HCT116 (cell line): Measurements from ENCODE around the gene NEO1. TPM values are rescaled to one million over a fixed set of nuclear protein-coding genes. Genes with fewer than 3 reads are reported as not detected.

Experiments
- ATAC-seq: fragments of 200-7000 bp; cut with Tn5 transposase; 2 replicates; pipeline ENCODE4 v1.9.1; 2020; ENCODE audit warnings: mild to moderate bottlenecking, moderate library complexity
- BruUV-seq: library from RNA; stranded (reverse); fragments of 400-500 nt; replicated peaks from 2 replicates; lab custom pipeline; 2021; lab: Mats Ljungman, UMichigan
- CTCF ChIA-PET: fragments of 300-600 bp; sonication (Branson Sonifier 250); formaldehyde crosslinking; loops from one replicate; lab custom pipeline; 2021; ENCODE audit warnings: antibody characterized with exemption; lab: Charles Lee
- POLR2A ChIA-PET: fragments of 300-600, 350-600 bp; sonication (Branson Sonifier 250); formaldehyde crosslinking; loops from one replicate; lab custom pipeline; 2021; ENCODE audit warnings: antibody characterized with exemption; lab: Charles Lee
- RAD21 ChIA-PET, 2 experiments: fragments of 300-600 bp; sonication (Branson Sonifier 250); formaldehyde crosslinking; loops; one replicate each; lab custom pipeline; 2023; ENCODE audit warnings: low total read pairs in 2 of 2; ENCODE audit not compliant: uncharacterized antibody in 2 of 2, unreplicated experiment in 2 of 2, low non-redundant PET in 1 of 2; lab: Charles Lee
- DNase-seq: peaks from one replicate; pipeline ENCODE4 v3.0.0-alpha.2; 2010; ENCODE audit warnings: low read depth, low spot score
- H2AFZ ChIP-seq: fragments of 200-600 bp; shearing (Covaris generic), sonication (generic); 2 replicates; pipeline ENCODE4 v1.6.1; 2017; ENCODE audit warnings: low read depth, mixed run types, mixed read lengths, antibody characterized with exemption, low read length; ENCODE audit not compliant: poor library complexity, severe bottlenecking
- H3K27ac ChIP-seq: 2 replicates; pipeline ENCODE4 v1.5.1; 2012; ENCODE audit warnings: low read depth, low read length
- H3K27me3 ChIP-seq: fragments of 200-600 bp; sonication (generic); 2 replicates; pipeline ENCODE4 v1.6.1; 2016; ENCODE audit warnings: mixed run types, low read length, mixed read lengths; ENCODE audit not compliant: insufficient read depth
- H3K36me3 ChIP-seq, 2 experiments: fragments of 200-500 bp in 1 of 2; fragments of 200-600 bp in 1 of 2; sonication (Bioruptor generic) in 1 of 2; sonication (generic) in 1 of 2; 2 replicates each; pipeline versions ENCODE4 v1.5.1 to v1.6.1; 2014 to 2016; ENCODE audit warnings: low read length in 2 of 2, inconsistent platforms in 1 of 2, mixed read lengths in 1 of 2, mixed run types in 1 of 2; ENCODE audit not compliant: insufficient read depth in 2 of 2, control insufficient read depth in 1 of 2
- H3K4me1 ChIP-seq, 2 experiments: fragments of 200-600 bp in 1 of 2; sonication (generic) in 1 of 2; 2 replicates each; pipeline versions ENCODE4 v1.5.1 to v1.6.1; 2012 to 2017; ENCODE audit warnings: low read length in 2 of 2, inconsistent platforms in 1 of 2, mild to moderate bottlenecking in 1 of 2, mixed read lengths in 1 of 2, mixed run types in 1 of 2, moderate library complexity in 1 of 2; ENCODE audit not compliant: insufficient read depth in 2 of 2, control insufficient read depth in 1 of 2
- H3K4me2 ChIP-seq: fragments of 200-600 bp; sonication (generic); 2 replicates; pipeline ENCODE4 v1.6.1; 2017; ENCODE audit warnings: mixed run types, low read length, mixed read lengths
- H3K4me3 ChIP-seq, 2 experiments: fragments of 200-600 bp in 1 of 2; sonication (generic) in 1 of 2; replicated peaks in 1 of 2; 2 replicates each; pipeline ENCODE4 v1.5.1; 2011 to 2016; ENCODE audit warnings: low read length in 2 of 2, control low read depth in 1 of 2, low read depth in 1 of 2, mild to moderate bottlenecking in 1 of 2, mixed read lengths in 1 of 2, mixed run types in 1 of 2
- H3K79me2 ChIP-seq: fragments of 200-600 bp; sonication (generic); 2 replicates; pipeline ENCODE4 v1.6.1; 2017; ENCODE audit warnings: mild to moderate bottlenecking, mixed run types, low read length, moderate library complexity, mixed read lengths; ENCODE audit not compliant: insufficient read depth
- H3K9ac ChIP-seq: fragments of 200-600 bp; sonication (generic); 2 replicates; pipeline ENCODE4 v1.6.1; 2016; ENCODE audit warnings: low read length, mixed read lengths
- H3K9me2 ChIP-seq: fragments of 200-600 bp; sonication (generic), shearing (Covaris generic); 2 replicates; pipeline ENCODE4 v1.6.1; 2017; ENCODE audit warnings: mixed run types, mild to moderate bottlenecking, moderate library complexity; ENCODE audit not compliant: insufficient read depth
- H3K9me3 ChIP-seq, 2 experiments: fragments of 200-500 bp in 1 of 2; fragments of 200-600 bp in 1 of 2; sonication (Bioruptor generic) in 1 of 2; sonication (generic) in 1 of 2; 2 replicates each; pipeline ENCODE4 v1.6.1; 2014 to 2017; ENCODE audit warnings: low read length in 2 of 2, mixed read lengths in 2 of 2, inconsistent platforms in 1 of 2, low read depth in 1 of 2, mild to moderate bottlenecking in 1 of 2, mixed run types in 1 of 2, moderate library complexity in 1 of 2; ENCODE audit not compliant: control insufficient read depth in 1 of 2, insufficient read depth in 1 of 2
- H4K20me1 ChIP-seq: fragments of 200-600 bp; sonication (generic), shearing (Covaris generic); 2 replicates; pipeline ENCODE4 v1.6.1; 2017; ENCODE audit warnings: mixed run types, mild to moderate bottlenecking, moderate library complexity; ENCODE audit not compliant: insufficient read depth
- ATF3 ChIP-seq: IDR thresholded peaks from 2 replicates; pipeline ENCODE4 v1.6.1; 2012
- CEBPB ChIP-seq: IDR thresholded peaks from 2 replicates; pipeline ENCODE4 v1.6.1; 2012; ENCODE audit warnings: low read depth
- CTCF ChIP-seq, 3 experiments: fragments of 200-600 bp in 1 of 3; sonication (generic) in 1 of 3; IDR thresholded peaks in 2 of 3; conservative IDR thresholded peaks in 1 of 3; 2 replicates each; pipeline ENCODE4 v1.5.1; 2012 to 2017; ENCODE audit warnings: low read depth in 2 of 3, low read length in 2 of 3, antibody characterized with exemption in 1 of 3, borderline replicate concordance in 1 of 3, control low read depth in 1 of 3, mild to moderate bottlenecking in 1 of 3, mixed read lengths in 1 of 3, mixed run types in 1 of 3, moderate library complexity in 1 of 3; ENCODE audit not compliant: insufficient read depth in 1 of 3
- EGR1 ChIP-seq: IDR thresholded peaks from 2 replicates; pipeline ENCODE4 v1.6.1; 2012; ENCODE audit warnings: low read depth
- EZH2 ChIP-seq: fragments of 200-600 bp; sonication (generic); IDR thresholded peaks from 2 replicates; pipeline ENCODE4 v1.6.1; 2017; ENCODE audit warnings: antibody characterized with exemption, mixed run types
- JUND ChIP-seq: IDR thresholded peaks from 2 replicates; pipeline ENCODE4 v1.6.1; 2012
- MAX ChIP-seq: IDR thresholded peaks from 2 replicates; pipeline ENCODE4 v1.6.1; 2012
- RAD21 ChIP-seq: IDR thresholded peaks from 2 replicates; pipeline ENCODE4 v1.6.1; 2012; ENCODE audit warnings: low read depth, mild to moderate bottlenecking
- REST ChIP-seq: IDR thresholded peaks from 2 replicates; pipeline ENCODE4 v1.6.1; 2012; ENCODE audit warnings: low read depth
- SIN3A ChIP-seq: IDR thresholded peaks from 2 replicates; pipeline ENCODE4 v1.6.1; 2012; ENCODE audit warnings: low read depth
- SRF ChIP-seq: IDR thresholded peaks from 2 replicates; pipeline ENCODE4 v1.6.1; 2012; ENCODE audit warnings: low read depth
- YY1 ChIP-seq: IDR thresholded peaks from 2 replicates; pipeline ENCODE4 v1.6.1; 2011; ENCODE audit warnings: low read length, low read depth, moderate library complexity, mild to moderate bottlenecking; ENCODE audit not compliant: insufficient replicate concordance; ENCODE audit errors: extremely low read depth
- ZFX ChIP-seq: fragments of 450-650 bp; IDR thresholded peaks from 2 replicates; pipeline ENCODE4 v1.6.1; 2017
- ZNF274 ChIP-seq: fragments of 200-500 bp; sonication (Bioruptor generic); IDR thresholded peaks from 2 replicates; pipeline ENCODE4 v1.6.1; 2014; ENCODE audit warnings: mild to moderate bottlenecking, low read depth, low read length, inconsistent platforms
- intact Hi-C: fragments of 100-400 bp; cut with micrococcal nuclease; formaldehyde crosslinking; loops from 2 replicates; pipeline ENCODE4 v1.10.0; 2022
- total RNA-seq: library from RNA; stranded (reverse); gene quantifications from one replicate; pipeline ENCODE4 v1.2.1, GENCODE V29; 2021; ENCODE audit not compliant: unreplicated experiment

The NEO1 gene
- total RNA-seq, 1 experiment from 2014 or later = 30.0 TPM

GRCh38 chr15:73171711-73172110 is 119.4 kb downstream of the NEO1 start:
- no peak for ATAC-seq
- Histone ChIP-seq H3K9ac (no peak overlapping the region), H3K4me3 (no peak overlapping the region), H3K4me1 (no peaks in the 10 kb centered on the region), H3K4me2 (no peak overlapping the region), H3K27ac (no peak overlapping the region), H4K20me1 (no peaks in the 10 kb centered on the region), H2AFZ (no peak overlapping the region), H3K36me3 (no peaks in the 10 kb centered on the region), H3K9me3 (no peaks in the 10 kb centered on the region), H3K27me3 (no peaks in the 10 kb centered on the region), H3K9me2 (no peaks in the 10 kb centered on the region), H3K79me2 (no peaks in the 10 kb centered on the region)
- intact Hi-C loops = no loop called here
- BruUV-seq = no TSS peak
- TF ChIP-seq REST (no peak), EGR1 (no peak), EZH2 (no peak), ZFX (no peak), ZNF274 (no peak)
- ChIA-PET POLR2A (no interaction called here), CTCF (no interaction called here), RAD21 (no interaction called here)
- DNase-seq = no peak

GRCh38 chr15:73172508-73172907 is 120.2 kb downstream of the NEO1 start:
- Histone ChIP-seq H3K9me2 (no peaks in the 10 kb centered on the region), H3K27me3 (no peaks in the 10 kb centered on the region), H3K9ac (no peak overlapping the region), H3K4me3 (no peak overlapping the region), H3K79me2 (no peaks in the 10 kb centered on the region), H3K27ac (no peak overlapping the region), H3K36me3 (no peaks in the 10 kb centered on the region), H2AFZ (no peak overlapping the region), H3K4me2 (no peak overlapping the region), H4K20me1 (no peaks in the 10 kb centered on the region), H3K9me3 (no peaks in the 10 kb centered on the region), H3K4me1 (no peaks in the 10 kb centered on the region)
- ChIA-PET POLR2A (no interaction called here), RAD21 (no interaction called here), CTCF (no interaction called here)
- no peak for TF ChIP-seq MAX
- no peak for TF ChIP-seq SIN3A
- no peak for TF ChIP-seq EZH2
- no peak for TF ChIP-seq RAD21
- no peak for TF ChIP-seq ZFX
- no peak for TF ChIP-seq ATF3
- TF ChIP-seq CTCF (IDR thresholded peaks at IDR 0.05 in 2 of 3, conservative IDR thresholded peaks at IDR 0.05 in 1 of 3; ENCODE audit: borderline replicate concordance in 1 of 3, insufficient read depth in 1 of 3, low read depth in 2 of 3, low read length in 2 of 3) = no peak
- TF ChIP-seq JUND = no peak
- no peak for TF ChIP-seq SRF
- no peak for TF ChIP-seq CEBPB
- no peak for TF ChIP-seq YY1
- BruUV-seq = no TSS peak
- DNase-seq (no peak), ATAC-seq (no peak)
- intact Hi-C loops = no loop called here
